GM12865 (cell line): ENCODE data around the gene EMX2.
A peak's percentile ranks its signal among the peaks of the same experiment; 100 is the strongest.

Experiments used
- DNase-seq: peaks from one replicate; pipeline ENCODE4 v3.0.0; 2010; ENCODE audit warnings: low read depth
- H3K4me3 ChIP-seq: 2 replicates; pipeline ENCODE4 v1.5.1; 2011; ENCODE audit warnings: mild to moderate bottlenecking, low read depth, low read length, control low read depth
- TF ChIP-seq, protein P1 (sequence below): IDR thresholded peaks from 2 replicates; pipeline ENCODE4 v1.5.1; 2011; ENCODE audit warnings: low read length, control low read depth, low read depth, inconsistent platforms; ENCODE audit not compliant: insufficient read depth; ENCODE audit errors: missing control alignments

Gene EMX2

DNA sequence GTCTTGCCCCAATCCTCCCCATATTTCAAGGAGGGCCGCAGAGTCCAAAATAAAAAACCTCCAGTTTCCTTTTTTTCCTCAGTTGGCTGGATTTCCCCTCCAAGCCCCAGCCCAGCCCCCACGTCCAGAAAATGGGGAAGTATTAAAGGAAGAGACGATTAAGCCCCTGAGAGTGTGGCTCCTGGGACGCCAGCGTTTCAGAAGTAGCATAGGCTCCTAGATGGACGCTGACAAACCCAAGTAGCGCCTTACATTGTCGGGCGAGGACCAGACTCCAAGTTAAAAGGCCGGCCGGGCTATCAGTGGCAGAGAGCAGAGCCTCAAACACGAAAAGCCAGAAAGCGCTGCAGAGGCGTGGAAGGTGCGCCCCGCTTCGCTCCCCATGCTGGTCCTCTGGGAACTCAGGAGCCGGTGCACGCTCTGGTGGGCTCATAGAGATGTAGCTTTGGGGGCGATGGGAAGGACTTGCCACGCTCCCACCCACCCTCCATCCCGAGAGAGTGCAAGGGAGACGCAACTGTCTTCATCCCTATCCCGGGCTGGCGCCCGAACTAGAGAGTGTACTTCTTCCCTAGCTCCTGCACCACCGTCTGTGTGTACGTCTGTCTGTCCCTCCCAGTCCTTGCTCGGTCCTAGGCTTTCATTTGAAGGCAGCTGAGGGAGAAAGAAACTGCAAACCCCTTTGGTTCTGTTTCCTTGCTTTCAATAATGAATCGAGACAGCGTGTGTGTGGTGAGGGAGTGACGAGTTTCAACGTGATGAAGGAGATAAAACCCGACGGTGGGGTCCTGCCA is 6.3 kb upstream of the EMX2 start:
- no peak overlapping the region for H3K4me3 ChIP-seq
- TF ChIP-seq, protein P1, sequence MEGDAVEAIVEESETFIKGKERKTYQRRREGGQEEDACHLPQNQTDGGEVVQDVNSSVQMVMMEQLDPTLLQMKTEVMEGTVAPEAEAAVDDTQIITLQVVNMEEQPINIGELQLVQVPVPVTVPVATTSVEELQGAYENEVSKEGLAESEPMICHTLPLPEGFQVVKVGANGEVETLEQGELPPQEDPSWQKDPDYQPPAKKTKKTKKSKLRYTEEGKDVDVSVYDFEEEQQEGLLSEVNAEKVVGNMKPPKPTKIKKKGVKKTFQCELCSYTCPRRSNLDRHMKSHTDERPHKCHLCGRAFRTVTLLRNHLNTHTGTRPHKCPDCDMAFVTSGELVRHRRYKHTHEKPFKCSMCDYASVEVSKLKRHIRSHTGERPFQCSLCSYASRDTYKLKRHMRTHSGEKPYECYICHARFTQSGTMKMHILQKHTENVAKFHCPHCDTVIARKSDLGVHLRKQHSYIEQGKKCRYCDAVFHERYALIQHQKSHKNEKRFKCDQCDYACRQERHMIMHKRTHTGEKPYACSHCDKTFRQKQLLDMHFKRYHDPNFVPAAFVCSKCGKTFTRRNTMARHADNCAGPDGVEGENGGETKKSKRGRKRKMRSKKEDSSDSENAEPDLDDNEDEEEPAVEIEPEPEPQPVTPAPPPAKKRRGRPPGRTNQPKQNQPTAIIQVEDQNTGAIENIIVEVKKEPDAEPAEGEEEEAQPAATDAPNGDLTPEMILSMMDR = no peak
- DNase-seq = no peak

DNA sequence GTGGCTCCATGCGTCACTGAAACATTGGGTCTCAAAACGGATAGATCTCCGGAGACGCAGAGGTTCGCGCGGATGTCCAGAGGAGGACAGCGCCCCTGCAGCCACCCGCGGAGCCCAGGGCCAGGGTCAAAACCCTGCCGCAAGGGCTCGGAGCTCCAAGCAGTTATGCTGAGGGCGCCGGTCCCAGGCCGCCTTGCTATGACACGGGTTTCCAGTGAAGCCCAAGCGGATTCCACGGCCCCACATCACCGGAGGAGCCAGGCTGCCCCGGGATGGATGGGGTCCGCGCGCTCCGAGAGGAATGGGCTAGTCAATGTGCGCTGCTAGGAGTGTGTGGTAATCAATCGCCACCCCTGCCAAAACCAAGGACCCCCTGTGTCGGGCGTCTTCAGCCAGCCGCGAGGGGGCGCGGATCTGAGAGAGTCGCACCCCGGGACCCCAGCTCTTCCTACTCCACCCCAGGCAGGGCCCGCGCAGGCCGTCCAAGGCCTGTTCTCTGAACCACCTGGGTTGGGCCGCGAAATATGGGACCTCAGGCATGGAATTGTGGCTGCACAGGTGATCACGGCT is 5.6 kb upstream of the EMX2 start:
- TF ChIP-seq, protein P1 = no peak
- no peak for DNase-seq
- H3K4me3 ChIP-seq = no peak overlapping the region

DNA sequence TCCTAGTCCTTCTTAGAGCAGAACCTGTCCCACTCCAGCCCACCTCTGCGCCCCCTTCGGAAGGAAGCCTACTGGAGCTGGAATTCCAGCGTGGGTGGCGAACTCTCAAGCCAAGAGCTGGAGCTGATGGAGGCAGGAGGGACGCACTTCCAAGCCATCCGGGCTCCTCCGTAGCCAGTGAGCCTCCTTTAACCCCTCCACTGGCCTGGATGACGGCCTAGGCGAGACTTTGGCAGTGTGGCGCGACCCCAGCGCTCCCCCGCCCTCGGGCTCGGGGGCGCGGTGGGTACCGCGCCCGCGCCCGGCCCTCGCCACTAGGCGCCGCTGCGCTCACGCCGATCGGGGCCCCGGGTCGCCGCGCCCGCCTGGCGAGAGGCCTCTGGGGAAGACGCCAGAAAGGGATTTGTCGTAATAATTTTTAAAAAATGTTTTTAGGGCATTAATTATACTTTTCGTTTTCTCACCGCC is 5.1 kb upstream of the EMX2 start:
- TF ChIP-seq, protein P1 = peak; percentile 73
- no peak overlapping the region for H3K4me3 ChIP-seq
- DNase-seq = peak; percentile 32

DNA sequence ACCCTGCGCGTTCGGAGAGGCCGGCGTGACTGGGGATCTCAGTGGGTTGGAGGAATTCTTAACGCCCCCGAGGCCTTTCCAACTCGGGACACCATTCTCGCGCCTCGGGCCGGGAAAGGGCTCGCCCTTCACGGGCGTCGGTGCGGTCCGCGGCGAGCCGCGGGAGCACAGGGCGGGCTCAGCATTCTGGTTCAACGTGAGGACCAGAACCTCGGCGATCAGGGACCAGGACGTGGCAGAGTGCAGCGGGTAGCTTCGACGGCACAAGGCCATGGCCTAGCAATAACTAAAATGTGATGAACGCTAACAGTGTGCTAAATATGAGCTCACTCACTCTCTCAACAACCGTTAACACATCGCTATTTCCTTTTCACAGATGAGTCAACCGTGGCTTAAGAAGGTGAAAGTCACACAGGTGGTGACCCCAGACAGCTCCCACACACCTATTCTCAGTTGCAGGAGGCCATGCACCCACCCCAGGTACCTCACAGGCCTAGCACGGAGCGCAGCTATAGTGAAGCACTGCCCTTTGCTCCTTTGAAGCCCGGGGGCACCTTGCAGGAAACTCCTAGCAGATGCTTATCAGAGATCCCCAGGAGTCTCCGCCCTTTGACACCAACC is 4.5 kb upstream of the EMX2 start:
- TF ChIP-seq, protein P1 = no peak
- no peak overlapping the region for H3K4me3 ChIP-seq
- DNase-seq = peak; percentile 57

DNA sequence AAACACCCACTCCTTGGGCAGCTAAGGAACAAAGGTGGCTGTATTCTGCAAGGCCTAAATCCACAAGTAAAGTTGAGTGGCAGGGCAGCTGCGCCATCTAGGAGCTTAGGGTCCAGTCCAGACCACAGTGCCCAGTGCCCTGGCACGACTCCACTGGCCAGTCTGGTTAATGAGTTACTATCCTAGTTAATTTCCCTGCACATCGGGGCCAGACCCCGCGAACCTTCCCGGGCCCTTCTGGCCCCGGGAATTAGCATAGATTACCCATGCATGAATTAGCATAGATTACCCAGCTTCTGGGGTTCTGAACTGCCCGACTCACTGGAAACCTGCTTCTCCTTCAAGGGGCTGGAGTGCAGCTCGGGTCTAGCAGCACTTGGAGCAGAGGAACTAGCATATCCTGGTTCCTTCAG is 3.2 kb upstream of the EMX2 start:
- no peak overlapping the region for H3K4me3 ChIP-seq
- TF ChIP-seq, protein P1 = no peak
- no peak for DNase-seq

DNA sequence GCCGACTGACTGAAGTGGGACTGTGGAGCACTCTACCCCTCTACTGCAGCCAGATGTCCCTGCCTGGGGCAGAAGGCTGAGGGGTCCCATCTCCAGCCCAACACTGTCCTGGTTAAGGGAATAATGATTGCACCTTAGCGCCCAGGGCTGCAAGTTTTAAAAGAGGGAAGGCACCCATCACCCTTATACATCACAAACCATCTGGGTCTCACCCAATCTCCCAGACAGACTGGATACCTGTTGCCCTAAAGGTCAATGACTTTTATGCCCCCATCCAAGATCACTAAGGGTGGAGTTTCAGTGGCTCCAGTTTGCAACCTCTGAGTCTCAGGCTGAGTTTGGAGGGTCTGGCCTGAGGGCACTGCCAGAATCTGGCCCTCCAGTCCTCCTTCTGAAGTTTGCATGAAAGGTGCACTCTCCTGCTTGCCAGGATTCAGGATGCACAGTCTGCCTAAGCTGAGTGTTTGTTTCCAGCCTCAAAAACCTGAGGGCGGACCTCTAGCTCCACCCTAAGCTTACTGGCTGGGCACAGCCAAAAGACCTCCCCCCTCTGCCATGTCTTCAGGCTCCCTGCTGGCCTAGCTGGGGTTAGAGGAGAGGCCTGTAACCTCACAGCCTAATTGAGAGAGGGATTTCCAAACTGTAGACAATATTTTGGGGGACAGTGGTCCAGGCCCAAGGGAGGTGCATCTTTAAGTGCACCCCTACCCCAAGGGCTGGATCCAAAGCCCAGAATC is 2.5 kb upstream of the EMX2 start:
- no peak for DNase-seq
- TF ChIP-seq, protein P1 = no peak
- no peak overlapping the region for H3K4me3 ChIP-seq
